Neural cell (in vitro differentiated cells): ENCODE measurements around the gene AICDA. TPM values are rescaled to one million over a fixed set of nuclear protein-coding genes. Genes with fewer than 3 reads are reported as not detected.

ENCODE experiments used
- H2AFZ ChIP-seq: fragments of 200-600, 300-800 bp; sonication (generic), shearing (Covaris generic); 2 replicates; pipeline ENCODE4 v1.6.0; 2014; ENCODE audit warnings: low read depth, mild to moderate bottlenecking, antibody characterized with exemption, low read length, moderate library complexity
- H3F3A ChIP-seq: fragments of 200-600 bp; shearing (Covaris generic); 2 replicates; pipeline ENCODE4 v1.6.1; 2016; ENCODE audit warnings: mild to moderate bottlenecking, moderate library complexity, mixed read lengths, antibody characterized with exemption, low read length; ENCODE audit not compliant: insufficient read depth, poor library complexity, severe bottlenecking
- H3K27ac ChIP-seq: fragments of 200-600, 300-800 bp; sonication (generic), shearing (Covaris generic); 2 replicates; pipeline ENCODE4 v1.5.1; 2014; ENCODE audit warnings: mild to moderate bottlenecking, low read length, moderate library complexity
- H3K27me3 ChIP-seq: fragments of 300-800, 200-600 bp; sonication (generic), shearing (Covaris generic); 2 replicates; pipeline ENCODE4 v1.6.0; 2014; ENCODE audit warnings: mild to moderate bottlenecking, low read depth, low read length, moderate library complexity; ENCODE audit not compliant: insufficient read depth
- H3K36me3 ChIP-seq: fragments of 300-800, 200-600 bp; sonication (generic), shearing (Covaris generic); 2 replicates; pipeline ENCODE4 v1.5.1; 2014; ENCODE audit warnings: mild to moderate bottlenecking, antibody characterized with exemption, low read length, moderate library complexity; ENCODE audit not compliant: insufficient read depth
- H3K4me2 ChIP-seq: fragments of 300-800, 200-600 bp; sonication (generic), shearing (Covaris generic); 2 replicates; pipeline ENCODE4 v1.6.0; 2014; ENCODE audit warnings: mild to moderate bottlenecking, low read length
- H3K4me3 ChIP-seq: fragments of 300-800, 200-600 bp; sonication (generic), shearing (Covaris generic); 2 replicates; pipeline ENCODE4 v1.5.1; 2014; ENCODE audit warnings: mild to moderate bottlenecking, low read length, moderate library complexity
- H3K79me2 ChIP-seq: fragments of 200-600 bp; shearing (Covaris generic); replicated peaks from 2 replicates; pipeline ENCODE4 v1.6.0; 2014; ENCODE audit warnings: mild to moderate bottlenecking, low read length, moderate library complexity; ENCODE audit not compliant: insufficient read depth
- H3K9ac ChIP-seq: fragments of 300-800, 200-600 bp; sonication (generic), shearing (Covaris generic); 2 replicates; pipeline ENCODE4 v1.6.1; 2016; ENCODE audit warnings: mild to moderate bottlenecking, low read length, mixed read lengths
- H3K9me2 ChIP-seq: fragments of 200-600 bp; shearing (Covaris generic); 2 replicates; pipeline ENCODE4 v1.6.1; 2016; ENCODE audit warnings: mild to moderate bottlenecking, low read length, mixed read lengths; ENCODE audit not compliant: insufficient read depth
- H3K9me3 ChIP-seq: fragments of 200-600, 300-800 bp; sonication (generic), shearing (Covaris generic); 2 replicates; pipeline ENCODE4 v1.6.1; 2016; ENCODE audit warnings: mild to moderate bottlenecking, mixed run types, low read length, moderate library complexity, mixed read lengths
- H4K20me1 ChIP-seq: fragments of 200-600 bp; shearing (Covaris generic); 2 replicates; pipeline ENCODE4 v1.6.1; 2016; ENCODE audit warnings: mild to moderate bottlenecking, mixed run types; ENCODE audit not compliant: insufficient read depth
- CTCF ChIP-seq: fragments of 450-650 bp; IDR thresholded peaks from 2 replicates; pipeline ENCODE4 v1.5.1; 2014; ENCODE audit warnings: antibody characterized with exemption, mild to moderate bottlenecking, moderate library complexity; ENCODE audit not compliant: poor library complexity, severe bottlenecking
- EP300 ChIP-seq: fragments of 450-650 bp; conservative IDR thresholded peaks from 2 replicates; pipeline ENCODE4 v1.6.1; 2014; ENCODE audit warnings: antibody characterized with exemption, mild to moderate bottlenecking, moderate library complexity; ENCODE audit not compliant: poor library complexity, severe bottlenecking
- EZH2 ChIP-seq: fragments of 200-600, 300-800 bp; shearing (Covaris generic), sonication (generic); IDR thresholded peaks from 2 replicates; pipeline ENCODE4 v1.6.1; 2014; ENCODE audit warnings: antibody characterized with exemption, low read length, borderline replicate concordance, mild to moderate bottlenecking; ENCODE audit not compliant: insufficient read depth, poor library complexity, severe bottlenecking
- MXI1 ChIP-seq: fragments of 450-650 bp; conservative IDR thresholded peaks from 2 replicates; pipeline ENCODE4 v1.6.1; 2014; ENCODE audit warnings: antibody characterized with exemption, mild to moderate bottlenecking; ENCODE audit not compliant: poor library complexity, severe bottlenecking
- POLR2AphosphoS5 ChIP-seq: IDR thresholded peaks from 2 replicates; pipeline ENCODE4 v1.6.1; 2012
- RAD21 ChIP-seq: fragments of 450-650 bp; conservative IDR thresholded peaks from 2 replicates; pipeline ENCODE4 v1.6.1; 2014; ENCODE audit warnings: antibody characterized with exemption, mild to moderate bottlenecking, moderate library complexity
- REST ChIP-seq: IDR thresholded peaks from 2 replicates; pipeline ENCODE4 v1.6.1; 2012; ENCODE audit warnings: borderline replicate concordance
- SMC3 ChIP-seq: fragments of 450-650 bp; conservative IDR thresholded peaks from 2 replicates; pipeline ENCODE4 v1.6.1; 2014; ENCODE audit warnings: antibody characterized with exemption, mild to moderate bottlenecking, moderate library complexity; ENCODE audit not compliant: poor library complexity
- TAF1 ChIP-seq: IDR thresholded peaks from 2 replicates; pipeline ENCODE4 v1.6.1; 2012; ENCODE audit warnings: low read depth
- polyA plus RNA-seq: library from polyadenylated mRNA; depleted of rRNA; stranded (reverse); fragments of >200 nt; gene quantifications from 2 replicates; pipeline ENCODE4 v1.2.3, GENCODE V29; 2014

Gene AICDA
- polyA plus RNA-seq, 1 donor from 2014 or later, result not detected

- TF ChIP-seq EZH2, result no peak
- no peak for TF ChIP-seq EP300
- TF ChIP-seq TAF1, result no peak
- TF ChIP-seq REST, result no peak
- no peak for TF ChIP-seq POLR2AphosphoS5
- TF ChIP-seq SMC3, result no peak
- no peak for TF ChIP-seq MXI1
- TF ChIP-seq RAD21, result no peak
- no peak for TF ChIP-seq CTCF
- no peak overlapping the region for H3K4me3 ChIP-seq
- no peaks in the 10 kb centered on the region for H3K27me3 ChIP-seq
- H3K4me2 ChIP-seq, result no peak overlapping the region
- no peaks in the 10 kb centered on the region for H3K9me2 ChIP-seq
- no peak overlapping the region for H2AFZ ChIP-seq
- no peak overlapping the region for H3K9ac ChIP-seq
- H4K20me1 ChIP-seq, result no peaks in the 10 kb centered on the region
- no peaks in the 10 kb centered on the region for H3K36me3 ChIP-seq
- H3K9me3 ChIP-seq, result no peaks in the 10 kb centered on the region
- H3K27ac ChIP-seq, result no peak overlapping the region
- no peaks in the 10 kb centered on the region for H3F3A ChIP-seq
- no peaks in the 10 kb centered on the region for H3K79me2 ChIP-seq
Measured at GRCh38 chr12:8581098-8581784, 31.4 kb downstream of the AICDA start.

- H4K20me1 ChIP-seq, result no peaks in the 10 kb centered on the region
- no peaks in the 10 kb centered on the region for H3K9me2 ChIP-seq
- no peaks in the 10 kb centered on the region for H3K79me2 ChIP-seq
- H3K27ac ChIP-seq, result no peak overlapping the region
- no peak overlapping the region for H2AFZ ChIP-seq
- H3K4me3 ChIP-seq, result no peak overlapping the region
- no peak overlapping the region for H3K9ac ChIP-seq
- no peaks in the 10 kb centered on the region for H3K36me3 ChIP-seq
- TF ChIP-seq REST (no peak), SMC3 (no peak), MXI1 (no peak), CTCF (no peak), POLR2AphosphoS5 (no peak)
- no peak overlapping the region for H3K4me2 ChIP-seq
- H3K27me3 ChIP-seq, result no peaks in the 10 kb centered on the region
- no peaks in the 10 kb centered on the region for H3K9me3 ChIP-seq
- no peaks in the 10 kb centered on the region for H3F3A ChIP-seq
Measured at GRCh38 chr12:8577879-8578278, 34.8 kb downstream of the AICDA start.
